Vagina (tissue), 2 donors: ENCODE data around the gene IL7R. TPM values are rescaled to one million over a fixed set of nuclear protein-coding genes. Genes with fewer than 3 reads are reported as not detected.

Experiments
- DNase-seq, 2 donors: peaks; one replicate each; pipeline ENCODE4 v3.0.0-alpha.2; 2017; ENCODE audit errors: extremely low spot score in 2 of 2
- H3K27ac ChIP-seq: fragments of 200-600 bp; sonication (generic); one replicate; pipeline ENCODE4 v1.5.1; 2019
- H3K27me3 ChIP-seq: fragments of 200-600 bp; sonication (generic); one replicate; pipeline ENCODE4 v1.5.1; 2019
- H3K36me3 ChIP-seq, 2 donors: fragments of 200-600 bp; sonication (generic); one replicate each; pipeline ENCODE4 v1.5.1; 2017 to 2019
- H3K4me1 ChIP-seq: fragments of 200-600 bp; sonication (generic); one replicate; pipeline ENCODE4 v1.5.1; 2019
- H3K4me3 ChIP-seq, 2 donors: fragments of 200-600 bp; sonication (generic); 1 replicate in 1 of 2; 2 replicates in 1 of 2; pipeline ENCODE4 v1.5.1; 2016 to 2019
- H3K9me3 ChIP-seq: fragments of 200-600 bp; sonication (generic); one replicate; pipeline ENCODE4 v1.5.1; 2019
- POLR2A ChIP-seq, 2 donors: fragments of 450-650 bp; IDR thresholded peaks; one replicate each; pipeline ENCODE4 v1.6.1; 2017; ENCODE audit warnings: antibody characterized with exemption in 2 of 2, mild to moderate bottlenecking in 2 of 2, moderate library complexity in 2 of 2
- POLR2AphosphoS5 ChIP-seq, 2 donors: sonication (generic); formaldehyde crosslinking; IDR thresholded peaks; one replicate each; pipeline ENCODE4 v1.9.0; 2017; ENCODE audit warnings: antibody characterized with exemption in 2 of 2, mild to moderate bottlenecking in 2 of 2, low read depth in 1 of 2; ENCODE audit not compliant: insufficient read depth in 1 of 2
- intact Hi-C: fragments of 100-400 bp; cut with DNase I; formaldehyde crosslinking; loops from one replicate; pipeline ENCODE4 v1.15.1; 2023
- total RNA-seq: library from RNA; depleted of rRNA; stranded (reverse); fragments of >200 nt; gene quantifications from one replicate; pipeline ENCODE4 v1.2.3, GENCODE V29; 2016
- TF ChIP-seq, protein P1 (sequence below), 3 experiments: fragments of 450-650 bp in 2 of 3; fragments of 200-600 bp in 1 of 3; sonication (generic) in 1 of 3; IDR thresholded peaks; one replicate each; pipeline ENCODE4 v1.5.1; 2017 to 2019; ENCODE audit warnings: antibody characterized with exemption in 3 of 3, mild to moderate bottlenecking in 2 of 3, moderate library complexity in 2 of 3

IL7R gene
- total RNA-seq, 1 donor from 2014 or later = 69.7 TPM

DNA sequence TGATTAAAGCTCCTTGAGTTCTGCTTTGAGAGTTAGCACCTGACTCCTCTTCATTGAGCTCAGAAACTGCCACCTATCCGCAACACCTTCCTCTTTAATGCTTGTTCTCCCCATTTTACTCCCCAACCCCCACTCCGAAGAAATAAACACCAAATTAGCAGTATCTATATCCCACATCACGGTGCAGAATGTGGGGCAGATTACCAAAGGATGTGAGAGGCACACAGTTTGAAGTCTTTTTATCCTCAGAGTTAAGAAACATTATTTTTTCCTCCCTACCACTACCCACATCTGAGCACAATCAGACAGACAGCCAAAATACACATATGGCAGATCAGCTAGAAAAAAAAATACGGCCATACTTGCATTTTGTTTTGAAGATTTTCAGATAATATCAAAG is 26.1 kb upstream of the IL7R start:
- H3K4me3 ChIP-seq = no peak overlapping the region
- H3K27me3 ChIP-seq = no peaks in the 10 kb centered on the region
- TF ChIP-seq, protein P1, sequence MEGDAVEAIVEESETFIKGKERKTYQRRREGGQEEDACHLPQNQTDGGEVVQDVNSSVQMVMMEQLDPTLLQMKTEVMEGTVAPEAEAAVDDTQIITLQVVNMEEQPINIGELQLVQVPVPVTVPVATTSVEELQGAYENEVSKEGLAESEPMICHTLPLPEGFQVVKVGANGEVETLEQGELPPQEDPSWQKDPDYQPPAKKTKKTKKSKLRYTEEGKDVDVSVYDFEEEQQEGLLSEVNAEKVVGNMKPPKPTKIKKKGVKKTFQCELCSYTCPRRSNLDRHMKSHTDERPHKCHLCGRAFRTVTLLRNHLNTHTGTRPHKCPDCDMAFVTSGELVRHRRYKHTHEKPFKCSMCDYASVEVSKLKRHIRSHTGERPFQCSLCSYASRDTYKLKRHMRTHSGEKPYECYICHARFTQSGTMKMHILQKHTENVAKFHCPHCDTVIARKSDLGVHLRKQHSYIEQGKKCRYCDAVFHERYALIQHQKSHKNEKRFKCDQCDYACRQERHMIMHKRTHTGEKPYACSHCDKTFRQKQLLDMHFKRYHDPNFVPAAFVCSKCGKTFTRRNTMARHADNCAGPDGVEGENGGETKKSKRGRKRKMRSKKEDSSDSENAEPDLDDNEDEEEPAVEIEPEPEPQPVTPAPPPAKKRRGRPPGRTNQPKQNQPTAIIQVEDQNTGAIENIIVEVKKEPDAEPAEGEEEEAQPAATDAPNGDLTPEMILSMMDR (IDR thresholded peaks at IDR 0.05) = no peak
- no peak for TF ChIP-seq POLR2A (IDR thresholded peaks at IDR 0.05)
- TF ChIP-seq POLR2AphosphoS5 (IDR thresholded peaks at IDR 0.05; ENCODE audit: insufficient read depth in 1 of 2, low read depth in 1 of 2) = no peak
- intact Hi-C loops = no loop called here
- H3K4me1 ChIP-seq = no peaks in the 10 kb centered on the region
- no peaks in the 10 kb centered on the region for H3K36me3 ChIP-seq
- no peak for DNase-seq
- H3K27ac ChIP-seq = no peak overlapping the region
- no peaks in the 10 kb centered on the region for H3K9me3 ChIP-seq

DNA sequence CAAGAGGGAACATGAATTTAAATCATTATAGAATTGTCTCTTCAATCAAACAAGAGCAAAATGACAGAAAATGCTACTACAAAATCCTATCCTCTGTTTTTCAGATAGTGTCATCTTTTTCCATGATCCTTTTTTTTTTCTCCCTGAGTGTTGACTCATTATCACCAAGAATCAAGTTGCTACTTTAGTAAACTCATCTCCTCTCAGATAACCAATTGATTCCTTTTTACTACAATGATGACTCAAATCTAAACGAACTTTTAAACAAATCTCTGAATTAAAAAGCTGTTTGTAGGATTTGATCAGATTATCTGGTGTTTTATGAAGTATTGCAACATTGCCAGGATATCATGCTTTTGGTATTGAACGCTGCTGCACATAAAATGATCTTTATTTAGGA is 23.9 kb upstream of the IL7R start:
- H3K36me3 ChIP-seq = no peaks in the 10 kb centered on the region
- H3K27ac ChIP-seq = no peak overlapping the region
- intact Hi-C loops = no loop called here
- no peak overlapping the region for H3K4me3 ChIP-seq
- H3K4me1 ChIP-seq = no peaks in the 10 kb centered on the region
- no peaks in the 10 kb centered on the region for H3K27me3 ChIP-seq
- H3K9me3 ChIP-seq = no peaks in the 10 kb centered on the region
- no peak for DNase-seq
- TF ChIP-seq POLR2AphosphoS5 (IDR thresholded peaks at IDR 0.05; ENCODE audit: insufficient read depth in 1 of 2, low read depth in 1 of 2) = no peak
- TF ChIP-seq, protein P1 (IDR thresholded peaks at IDR 0.05) = no peak
- no peak for TF ChIP-seq POLR2A (IDR thresholded peaks at IDR 0.05)

DNA sequence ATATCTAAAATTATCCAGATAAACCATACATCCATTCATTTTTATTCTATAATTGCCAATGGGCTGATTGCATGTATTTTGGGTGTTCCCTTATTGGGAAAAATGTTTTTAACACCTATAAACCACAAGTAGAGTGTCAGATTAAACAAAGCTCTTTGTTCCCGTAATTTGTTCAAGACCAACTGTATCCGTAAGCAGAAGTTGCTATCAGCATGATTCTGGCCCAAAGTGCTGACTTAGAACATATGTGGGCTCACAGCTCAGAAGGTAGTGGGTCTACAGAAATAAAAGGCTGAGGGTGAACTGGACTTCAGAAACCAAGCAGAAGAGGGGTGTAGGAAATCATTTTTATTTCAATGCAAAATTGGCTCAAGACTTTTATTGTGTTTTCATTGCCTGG is 23.5 kb upstream of the IL7R start:
- no peak for DNase-seq
- Histone ChIP-seq H3K27ac (no peak overlapping the region), H3K36me3 (no peaks in the 10 kb centered on the region), H3K4me1 (no peaks in the 10 kb centered on the region), H3K4me3 (no peak overlapping the region), H3K27me3 (no peaks in the 10 kb centered on the region), H3K9me3 (no peaks in the 10 kb centered on the region)
- intact Hi-C loops = no loop called here
- TF ChIP-seq POLR2A (IDR thresholded peaks at IDR 0.05) = no peak
- TF ChIP-seq, protein P1 (IDR thresholded peaks at IDR 0.05) = no peak

DNA sequence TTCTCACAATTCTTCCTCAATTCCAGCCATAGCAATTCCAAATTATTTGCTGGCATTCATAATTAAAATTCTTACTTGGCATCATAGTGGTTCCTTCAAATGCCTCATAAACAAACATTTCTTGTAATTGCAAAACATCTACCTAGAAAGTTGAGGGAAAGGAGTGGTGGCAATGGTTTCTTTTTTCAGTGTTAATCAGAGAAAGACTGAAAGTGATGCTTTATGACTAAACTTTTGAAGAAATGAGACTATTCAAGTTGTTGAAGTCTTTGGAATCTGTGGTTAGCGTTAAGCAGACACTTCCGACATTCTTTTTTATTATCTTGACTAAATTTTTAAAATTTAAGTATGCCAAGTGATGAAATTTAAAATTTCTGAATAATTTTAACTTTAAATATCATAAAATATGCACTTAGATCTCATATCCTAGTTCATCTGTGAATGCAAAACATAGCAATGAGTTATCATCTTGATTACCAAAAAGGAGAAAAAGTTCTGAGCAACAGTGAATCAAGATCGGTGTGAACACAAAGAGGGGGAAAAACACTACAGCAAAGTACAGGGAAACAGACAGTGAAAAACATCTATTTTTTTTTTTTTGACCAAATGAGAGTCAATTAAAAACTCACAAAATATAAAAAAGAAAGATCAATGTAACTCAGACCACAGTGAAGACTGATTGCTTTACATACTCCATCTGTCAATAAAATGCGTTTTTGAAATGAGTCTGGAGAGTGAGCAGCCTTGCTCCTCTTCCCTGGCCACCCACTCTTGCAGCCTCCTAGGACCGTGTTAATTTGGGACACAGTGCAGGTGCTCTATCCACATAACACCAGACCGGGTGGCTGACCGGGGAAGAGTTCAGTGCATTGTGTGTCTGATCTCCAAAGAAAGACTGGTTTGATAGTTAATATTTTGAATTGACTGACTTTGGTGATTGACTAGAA is 20.6 kb upstream of the IL7R start:
- H3K9me3 ChIP-seq = no peaks in the 10 kb centered on the region
- no peak for DNase-seq
- no peaks in the 10 kb centered on the region for H3K4me1 ChIP-seq
- no peak overlapping the region for H3K4me3 ChIP-seq
- H3K27ac ChIP-seq = no peak overlapping the region
- intact Hi-C loops = no loop called here
- no peaks in the 10 kb centered on the region for H3K36me3 ChIP-seq
- H3K27me3 ChIP-seq = no peaks in the 10 kb centered on the region
- TF ChIP-seq POLR2A (IDR thresholded peaks at IDR 0.05) (no peak), POLR2AphosphoS5 (IDR thresholded peaks at IDR 0.05; ENCODE audit: insufficient read depth in 1 of 2, low read depth in 1 of 2) (no peak)
- TF ChIP-seq, protein P1 (IDR thresholded peaks at IDR 0.05) = no peak

DNA sequence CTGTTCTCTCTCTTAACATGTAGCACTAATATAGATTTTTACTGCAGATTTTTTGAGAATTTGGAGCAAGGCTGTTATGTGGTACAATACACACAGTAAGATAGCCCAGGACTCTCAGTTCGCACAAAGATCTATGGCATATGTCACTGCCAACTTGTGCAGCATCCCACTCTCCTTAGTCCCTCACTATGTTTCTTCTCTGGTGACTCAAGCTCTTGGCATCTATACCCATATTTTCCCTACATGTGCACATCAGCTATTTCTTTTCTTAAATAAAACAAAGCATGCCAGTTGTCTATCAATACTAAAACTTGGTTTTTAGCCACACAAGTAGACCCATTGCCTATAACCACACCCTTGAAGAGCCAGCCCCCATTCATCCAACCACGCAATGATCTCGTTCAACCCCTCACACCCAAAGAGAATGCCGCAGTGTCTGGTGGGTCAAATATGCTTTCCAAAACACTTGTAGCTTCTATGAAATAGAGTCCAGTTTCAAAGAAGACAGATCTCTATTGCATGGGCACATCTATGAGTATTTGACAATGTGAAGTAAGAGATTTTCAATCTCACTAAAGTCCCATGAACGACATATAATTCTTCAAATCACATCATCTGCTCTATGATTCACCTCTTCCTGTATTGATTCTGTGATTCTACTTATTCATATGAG is 18.2 kb upstream of the IL7R start:
- no peaks in the 10 kb centered on the region for H3K36me3 ChIP-seq
- intact Hi-C loops = no loop called here
- no peaks in the 10 kb centered on the region for H3K27me3 ChIP-seq
- no peaks in the 10 kb centered on the region for H3K4me1 ChIP-seq
- H3K9me3 ChIP-seq = no peaks in the 10 kb centered on the region
- no peak overlapping the region for H3K27ac ChIP-seq
- H3K4me3 ChIP-seq = no peak overlapping the region
- no peak for DNase-seq
- no peak for TF ChIP-seq POLR2A (IDR thresholded peaks at IDR 0.05)
- no peak for TF ChIP-seq POLR2AphosphoS5 (IDR thresholded peaks at IDR 0.05; ENCODE audit: insufficient read depth in 1 of 2, low read depth in 1 of 2)
- TF ChIP-seq, protein P1 (IDR thresholded peaks at IDR 0.05) = no peak
